Measurements from ENCODE around the gene MRGPRD. TPM values are rescaled to one million over a fixed set of nuclear protein-coding genes. Genes with fewer than 3 reads are reported as not detected.

Gene MRGPRD
- total RNA-seq, 2 experiments from 2014 or later, result not detected

GRCh38 chr11:68965901-68966853, 14.6 kb downstream of the MRGPRD start:
- Histone ChIP-seq H3K36me3 (ENCODE audit: insufficient read depth, low read length) (no peaks in the 10 kb centered on the region), H2AFZ (ENCODE audit: low read length) (no peak overlapping the region), H3K4me1 (ENCODE audit: insufficient read depth, low read length, poor library complexity, severe bottlenecking) (no peaks in the 10 kb centered on the region), H3K9me3 (ENCODE audit: low read length) (no peaks in the 10 kb centered on the region), H3K79me2 (ENCODE audit: insufficient read depth, low read depth, low read length) (no peaks in the 10 kb centered on the region), H3K4me2 (ENCODE audit: low read length) (no peak overlapping the region), H3K27ac (ENCODE audit: low read depth, low read length, poor library complexity, severe bottlenecking) (no peak overlapping the region), H3K4me3 (ENCODE audit: low read depth, low read length, poor library complexity, severe bottlenecking) (no peak overlapping the region), H4K20me1 (ENCODE audit: insufficient read depth, low read length) (no peaks in the 10 kb centered on the region), H3K9me2 (ENCODE audit: insufficient read depth, low read length) (no peaks in the 10 kb centered on the region)
- BruUV-seq (replicated peaks), result no TSS peak
- ChIA-PET CTCF (ENCODE audit: unreplicated experiment) (no interaction called here), POLR2A (no interaction called here)
- DNase-seq (ENCODE audit: low spot score), result no peak
- intact Hi-C loops (cut with micrococcal nuclease; ENCODE audit: unreplicated experiment), result no loop called here
- TF ChIP-seq CTCF (conservative IDR thresholded peaks at IDR 0.05; ENCODE audit: low read length), result no peak
- TF ChIP-seq EZH2phosphoT487 (IDR thresholded peaks at IDR 0.05; ENCODE audit: borderline replicate concordance, low read depth, low read length), result no peak

- Histone ChIP-seq H3K36me3 (ENCODE audit: insufficient read depth, low read length) (no peaks in the 10 kb centered on the region), H3K79me2 (ENCODE audit: insufficient read depth, low read depth, low read length) (no peaks in the 10 kb centered on the region), H3K9me2 (ENCODE audit: insufficient read depth, low read length) (no peaks in the 10 kb centered on the region), H2AFZ (ENCODE audit: low read length) (no peak overlapping the region), H3K27ac (ENCODE audit: low read depth, low read length, poor library complexity, severe bottlenecking) (no peak overlapping the region), H3K9me3 (ENCODE audit: low read length) (no peaks in the 10 kb centered on the region), H3K4me1 (ENCODE audit: insufficient read depth, low read length, poor library complexity, severe bottlenecking) (no peaks in the 10 kb centered on the region), H3K4me3 (ENCODE audit: low read depth, low read length, poor library complexity, severe bottlenecking) (no peak overlapping the region), H3K4me2 (ENCODE audit: low read length) (no peak overlapping the region), H4K20me1 (ENCODE audit: insufficient read depth, low read length) (no peaks in the 10 kb centered on the region)
- TF ChIP-seq EZH2phosphoT487 (IDR thresholded peaks at IDR 0.05; ENCODE audit: borderline replicate concordance, low read depth, low read length) (no peak), CTCF (conservative IDR thresholded peaks at IDR 0.05; ENCODE audit: low read length) (no peak)
- ChIA-PET POLR2A (no interaction called here), CTCF (ENCODE audit: unreplicated experiment) (no interaction called here)
- intact Hi-C loops (cut with micrococcal nuclease; ENCODE audit: unreplicated experiment), result no loop called here
- BruUV-seq (replicated peaks), result no TSS peak
- DNase-seq (ENCODE audit: low spot score), result no peak
Measured at GRCh38 chr11:68963779-68964178, 17.0 kb downstream of the MRGPRD start.
